HG03460 (cell line): ENCODE measurements around the gene MLST8.
"Not testable (repeated sequence)": the region's sequence is repeated elsewhere in the genome, so short reads cannot be mapped to it uniquely, and the experiment has no call there.

Experiments
- ATAC-seq: cut with Tn5 transposase; IDR thresholded peaks from one replicate; pipeline ENCODE4 v1.9.1; 2021; ENCODE audit not compliant: unreplicated experiment

The MLST8 gene

DNA sequence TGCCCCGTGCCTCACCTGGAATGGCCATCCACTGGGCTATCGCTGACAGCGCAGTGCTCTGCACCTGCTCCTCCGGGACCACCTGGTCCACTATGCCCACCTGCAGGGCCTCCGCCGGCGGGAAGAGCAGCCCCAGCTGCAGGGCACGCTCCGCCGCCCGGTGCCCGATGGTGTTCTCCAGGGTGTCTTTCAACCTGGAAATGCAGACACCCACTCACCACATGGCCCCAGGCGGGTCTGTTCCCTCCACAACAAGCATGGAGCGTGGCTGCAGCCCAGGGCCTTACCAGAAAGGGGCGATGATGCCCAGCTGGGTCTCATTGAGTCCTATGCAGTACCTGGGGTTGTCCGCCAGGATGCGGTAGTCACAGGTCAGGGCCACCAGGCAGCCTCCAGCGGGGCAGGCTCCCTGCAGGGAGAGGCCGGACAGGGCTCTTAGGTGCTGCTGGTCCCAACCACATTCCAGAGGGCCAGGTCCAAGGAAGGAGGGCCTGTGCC lies 37.8 kb downstream of the MLST8 start:
- no peak for ATAC-seq

DNA sequence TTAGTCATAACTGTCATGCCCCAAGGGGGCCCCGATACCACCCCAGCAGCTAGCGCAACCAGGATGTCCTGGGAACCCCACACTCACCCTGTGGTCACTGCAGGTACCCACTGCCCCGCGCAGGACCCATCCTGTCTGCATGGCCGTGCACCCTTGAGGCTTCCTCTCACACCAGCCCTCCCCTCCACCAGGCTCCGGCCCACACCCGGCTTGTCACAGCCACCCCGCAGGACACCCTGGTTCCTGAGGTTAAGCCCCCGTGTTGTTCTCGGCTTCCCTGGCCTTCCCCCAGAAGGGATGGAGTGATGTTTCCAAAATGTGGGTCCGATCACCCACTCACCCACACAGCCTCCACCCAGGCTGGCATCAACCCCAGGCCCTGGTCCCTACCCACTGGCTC lies 38.5 kb downstream of the MLST8 start:
- no peak for ATAC-seq

DNA sequence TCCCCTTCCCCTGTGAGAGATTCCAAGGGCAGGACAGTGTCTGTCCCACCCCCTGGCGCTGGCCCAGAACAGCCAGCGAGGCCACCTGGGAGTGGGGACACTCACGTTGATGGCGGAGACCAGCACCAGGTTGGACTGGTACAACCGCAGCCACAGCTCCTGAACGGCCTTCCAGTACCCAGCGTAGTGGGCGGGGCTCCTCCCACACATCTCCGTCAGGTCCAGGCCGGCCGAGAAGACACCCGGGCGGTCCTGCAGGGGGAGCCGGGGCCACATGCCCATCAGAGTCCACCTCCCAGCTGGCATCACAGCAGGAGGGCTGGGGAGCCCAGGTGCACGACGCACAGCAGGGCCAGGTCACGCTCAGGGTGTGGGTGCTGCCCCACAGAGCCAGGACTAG lies 39.0 kb downstream of the MLST8 start:
- no peak for ATAC-seq

GRCh38 chr16:2244926-2245795 lies 39.9 kb downstream of the MLST8 start:
- ATAC-seq: no peak

DNA sequence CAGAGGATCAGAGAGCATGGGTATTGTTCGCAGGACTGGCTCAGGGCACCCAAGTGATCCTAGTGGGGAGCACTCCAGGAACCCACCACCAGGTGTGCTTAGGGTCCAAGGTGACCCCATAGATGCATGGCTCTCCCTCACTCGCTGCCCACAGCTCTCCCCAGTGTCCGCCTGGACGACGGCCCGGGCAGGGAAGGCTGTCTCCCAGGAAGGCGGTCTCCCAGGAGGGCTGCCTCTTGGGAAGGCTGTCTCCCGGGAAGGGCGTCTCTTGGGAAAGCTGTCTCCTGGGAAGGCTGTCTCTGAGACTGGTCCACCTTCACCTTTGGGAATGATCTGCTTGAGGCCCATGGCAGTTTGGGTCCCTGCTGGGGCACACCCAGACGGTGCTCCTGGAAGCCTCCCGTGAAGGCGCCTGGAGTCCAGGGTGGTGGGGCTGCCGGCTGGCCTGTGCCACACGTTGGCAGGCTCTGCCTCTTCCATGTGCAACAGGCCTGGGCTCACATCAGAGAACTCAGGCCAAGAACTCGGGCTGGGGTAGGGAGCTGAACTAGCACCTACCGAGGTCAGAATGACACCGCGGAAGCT lies 41.1 kb downstream of the MLST8 start:
- no peak for ATAC-seq

DNA sequence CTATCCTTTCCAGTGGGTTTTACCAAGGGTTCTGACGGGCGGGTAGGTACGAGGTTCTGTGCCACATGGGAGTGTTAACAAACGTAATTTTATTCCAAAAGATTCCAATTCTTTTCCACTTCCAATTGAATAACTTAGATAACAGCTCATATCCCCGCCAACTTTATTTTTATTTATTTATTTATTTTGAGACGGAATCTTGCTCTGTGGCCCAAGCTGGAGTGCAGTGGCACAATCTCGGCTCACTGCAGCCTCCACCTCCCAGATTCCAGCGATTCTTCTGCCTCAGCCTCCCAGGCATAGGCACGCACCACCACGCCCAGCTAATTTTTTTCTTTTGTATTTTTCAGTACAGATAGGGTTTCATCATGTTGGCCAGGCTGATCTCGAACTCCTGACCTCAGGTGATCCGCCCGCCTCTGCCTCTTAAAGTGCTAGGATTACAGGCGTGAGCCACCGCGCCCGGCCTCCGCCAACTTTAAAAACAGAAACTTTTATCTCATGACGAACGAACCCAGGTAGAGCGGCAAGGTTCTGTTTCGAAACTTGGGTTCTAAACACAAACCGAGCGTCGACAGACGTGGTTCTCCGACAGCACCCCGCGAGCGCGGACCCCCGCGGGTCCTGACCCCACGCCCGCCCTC lies 45.5 kb downstream of the MLST8 start:
- no peak for ATAC-seq

DNA sequence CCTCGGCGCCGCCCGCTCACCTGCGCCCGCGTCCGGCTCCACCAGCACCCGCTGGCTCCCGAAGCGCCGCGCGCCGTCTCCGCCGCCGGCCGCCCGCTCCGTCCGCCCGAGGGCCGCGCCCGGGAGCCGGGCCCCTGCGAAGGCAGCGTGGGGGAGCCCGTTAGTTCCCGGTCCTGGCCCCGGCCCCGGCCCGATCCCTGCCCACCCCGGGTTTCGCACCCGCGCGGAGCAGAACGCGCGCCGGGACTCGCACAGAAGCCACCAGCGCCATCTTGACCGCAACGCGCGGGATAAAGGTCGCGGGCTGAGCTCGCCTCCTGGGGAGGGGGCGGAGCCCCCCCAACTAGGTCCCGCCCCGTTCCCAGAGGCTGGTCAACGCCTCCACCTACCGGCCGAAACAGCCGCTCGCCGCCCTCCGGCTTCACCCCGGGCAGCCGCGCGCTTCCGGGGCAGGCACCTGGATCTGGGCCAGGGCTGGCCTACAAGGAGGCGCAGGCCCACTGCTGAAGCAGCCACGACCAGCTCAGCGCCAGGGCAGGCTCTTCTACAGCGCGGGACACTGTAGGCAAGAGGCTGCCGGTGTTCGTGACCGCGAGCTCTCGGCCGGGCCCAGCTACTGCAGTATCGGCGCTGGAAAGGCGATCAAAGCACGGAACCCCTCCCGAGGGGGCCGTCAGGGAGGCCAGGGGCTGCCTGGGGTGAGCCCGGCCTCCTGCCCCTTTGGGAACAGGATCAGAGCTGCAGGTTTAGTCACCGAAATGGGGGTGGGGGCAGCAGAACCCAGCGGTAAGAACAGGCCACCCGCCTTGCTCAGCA lies 46.2 kb downstream of the MLST8 start, which contains the start of gene ECI1:
TSS of gene ECI1 (minus strand) at position 292 of the 816 bp plus-strand sequence. CDS start at position 271, 21 bp downstream.
- ATAC-seq: peak; percentile 83

DNA sequence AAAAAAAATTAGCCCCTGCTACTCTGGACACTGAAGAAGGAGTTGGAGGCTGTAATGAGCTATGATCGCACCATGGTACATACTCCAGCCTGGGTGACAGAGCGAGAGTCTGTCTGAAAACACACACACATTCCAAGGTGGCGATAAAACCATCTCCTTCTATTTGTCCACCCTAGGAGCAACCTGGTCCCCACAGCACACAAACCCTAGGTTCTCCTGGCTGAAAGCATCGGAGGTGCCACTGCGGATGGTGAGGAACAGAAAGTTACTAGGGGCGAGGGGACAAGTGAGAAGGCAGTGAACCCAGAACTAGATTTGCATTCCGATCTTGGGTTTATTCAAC lies 47.5 kb downstream of the MLST8 start:
- ATAC-seq: no peak

GRCh38 chr16:2253293-2253692 lies 48.0 kb downstream of the MLST8 start:
- no peak for ATAC-seq

- no peak for ATAC-seq
Measured at GRCh38 chr16:2256531-2257140, 51.4 kb downstream of the MLST8 start.

- no peak for ATAC-seq
Measured at GRCh38 chr16:2257726-2258125, 52.5 kb downstream of the MLST8 start.

DNA sequence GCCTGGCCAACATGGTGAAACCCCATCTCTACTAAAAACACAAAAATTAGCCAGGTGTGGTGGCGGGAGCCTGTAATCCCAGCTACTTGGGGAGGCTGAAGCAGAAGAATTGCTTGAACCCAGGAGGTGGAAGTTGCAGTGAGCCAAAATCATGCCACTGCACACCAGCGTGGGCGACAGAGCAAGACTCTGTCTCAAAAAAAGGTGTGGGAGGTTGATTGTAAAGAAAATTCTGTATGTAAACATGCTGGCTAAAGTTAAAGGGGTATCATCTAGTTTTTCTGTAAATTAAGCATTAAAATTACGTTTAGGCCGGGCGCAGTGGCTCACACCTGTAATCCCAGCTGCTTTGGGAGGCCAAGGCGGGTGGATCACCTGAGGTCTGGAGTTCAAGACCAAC lies 53.3 kb downstream of the MLST8 start:
- not testable (repeated sequence) for ATAC-seq
